Keratinocyte (primary cell): ENCODE results near the gene SF3B2.

ENCODE experiments used
- CTCF ChIP-seq, 3 experiments: IDR thresholded peaks in 1 of 3; conservative IDR thresholded peaks in 1 of 3; optimal IDR thresholded peaks in 1 of 3; 2 replicates in 2 of 3; 3 replicates in 1 of 3; pipeline versions ENCODE3 to v1.5.1; 2011; ENCODE audit warnings: low read length in 3 of 3, mild to moderate bottlenecking in 3 of 3, moderate library complexity in 2 of 3, control low read depth in 1 of 3, inconsistent platforms in 1 of 3; ENCODE audit not compliant: insufficient read depth in 2 of 3; ENCODE audit errors: extremely low read depth in 1 of 3
- EZH2 ChIP-seq: IDR thresholded peaks from one replicate; pipeline ENCODE4 v1.6.1; 2012; ENCODE audit warnings: inconsistent platforms, mild to moderate bottlenecking, low read length, moderate library complexity

GRCh38 chr11:66106786-66107599, 54.8 kb downstream of the SF3B2 start:
- TF ChIP-seq CTCF (optimal IDR thresholded peaks at IDR 0.05 in 1 of 3, IDR thresholded peaks at IDR 0.05 in 1 of 3, conservative IDR thresholded peaks at IDR 0.05 in 1 of 3; ENCODE audit: extremely low read depth in 1 of 3, insufficient read depth in 2 of 3, low read length in 3 of 3) (no peak), EZH2 (no peak)
